Stimulated activated CD8-positive, alpha-beta memory T cell treated with anti-CD3 and anti-CD28 coated beads, Interleukin-7, amount 100 ng/mL, for 4 hours (primary cell): Measurements from ENCODE around the gene HILPDA.
A peak's percentile ranks its signal among the peaks of the same experiment; 100 is the strongest.
"Not testable (repeated sequence)": the region's sequence is repeated elsewhere in the genome, so short reads cannot be mapped to it uniquely, and the experiment has no call there.

Source experiments
- DNase-seq, 2 donors: peaks; one replicate each; pipeline ENCODE4 v3.0.0-alpha.2; 2020; ENCODE audit warnings: low read depth in 2 of 2

Gene HILPDA

DNA sequence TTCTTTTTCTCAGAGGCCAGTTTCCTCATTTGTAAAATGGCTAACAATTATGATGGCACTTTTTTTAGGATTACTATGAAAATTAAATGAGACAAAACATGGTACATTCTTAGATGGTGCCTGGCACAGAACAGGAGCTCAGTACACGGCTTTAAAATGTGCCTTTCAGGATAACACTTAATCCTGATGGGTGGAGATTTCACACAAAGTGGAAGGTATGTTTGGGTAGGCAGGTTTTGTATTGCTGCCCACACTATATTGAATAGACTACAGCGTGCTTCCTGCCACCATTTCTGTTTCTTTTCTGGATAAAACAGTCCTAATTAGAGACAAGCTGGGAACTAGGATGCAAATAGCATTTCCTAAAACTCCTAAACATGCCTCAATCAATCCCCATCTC is 23.9 kb upstream of the HILPDA start:
- DNase-seq, result no peak

DNA sequence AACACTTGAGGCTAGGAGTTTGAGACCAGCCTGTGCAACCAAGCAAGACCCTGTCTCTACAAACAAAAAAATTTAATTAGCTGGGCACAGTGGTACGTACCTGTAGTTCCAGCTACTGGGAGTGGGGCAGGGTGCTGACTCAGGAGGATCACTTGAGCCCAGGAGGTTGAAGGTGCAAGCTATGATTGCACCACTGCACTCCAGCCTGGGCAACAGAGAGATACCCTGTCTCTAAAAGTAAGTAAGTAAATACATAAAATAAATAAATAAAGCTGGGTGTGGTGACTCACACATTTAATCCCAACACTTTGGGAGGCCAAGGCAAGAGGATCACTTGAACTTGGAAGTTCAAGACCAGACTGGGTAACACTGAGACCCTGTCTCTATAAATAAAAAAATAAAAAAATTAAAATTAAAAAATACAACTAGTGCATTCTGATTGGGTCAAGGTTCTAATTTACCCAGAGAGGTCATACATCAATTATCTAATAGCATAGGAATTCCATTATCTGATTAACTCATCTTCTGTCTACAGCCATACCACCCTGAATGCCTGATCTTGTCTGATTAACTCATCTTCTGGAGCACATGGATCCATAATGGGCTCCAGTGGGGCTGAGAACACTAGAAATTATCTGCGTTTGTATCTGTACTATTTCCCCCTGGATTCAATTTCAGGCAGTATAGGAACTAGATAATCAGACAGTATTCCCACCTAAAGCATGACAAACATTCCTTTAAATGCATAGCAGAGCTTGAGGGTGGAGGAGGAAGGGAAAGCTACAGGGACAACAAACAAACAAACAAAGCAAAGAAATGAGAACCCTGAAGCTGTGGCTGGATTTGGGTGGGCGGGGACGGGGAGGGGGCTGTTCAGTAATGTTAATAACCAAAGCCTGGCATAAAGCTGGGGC is 21.0 kb upstream of the HILPDA start:
- no peak for DNase-seq

DNA sequence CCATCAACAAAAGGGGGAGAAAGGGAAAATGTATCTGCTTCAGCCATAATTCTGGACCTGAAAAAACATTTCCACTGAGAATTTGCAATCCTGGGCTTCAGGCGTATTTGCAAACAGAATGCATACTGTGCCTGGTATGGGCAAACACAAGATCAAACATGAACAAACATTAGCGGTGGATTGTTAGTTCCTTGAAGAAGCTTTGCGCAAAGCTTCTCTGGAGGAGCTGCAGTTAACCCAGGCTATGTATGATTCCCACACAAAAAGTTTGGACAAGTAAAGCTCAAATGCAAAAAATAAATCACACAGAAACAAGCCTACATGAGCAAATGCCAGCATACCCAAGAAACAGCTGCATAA is 20.4 kb upstream of the HILPDA start:
- DNase-seq, result no peak

DNA sequence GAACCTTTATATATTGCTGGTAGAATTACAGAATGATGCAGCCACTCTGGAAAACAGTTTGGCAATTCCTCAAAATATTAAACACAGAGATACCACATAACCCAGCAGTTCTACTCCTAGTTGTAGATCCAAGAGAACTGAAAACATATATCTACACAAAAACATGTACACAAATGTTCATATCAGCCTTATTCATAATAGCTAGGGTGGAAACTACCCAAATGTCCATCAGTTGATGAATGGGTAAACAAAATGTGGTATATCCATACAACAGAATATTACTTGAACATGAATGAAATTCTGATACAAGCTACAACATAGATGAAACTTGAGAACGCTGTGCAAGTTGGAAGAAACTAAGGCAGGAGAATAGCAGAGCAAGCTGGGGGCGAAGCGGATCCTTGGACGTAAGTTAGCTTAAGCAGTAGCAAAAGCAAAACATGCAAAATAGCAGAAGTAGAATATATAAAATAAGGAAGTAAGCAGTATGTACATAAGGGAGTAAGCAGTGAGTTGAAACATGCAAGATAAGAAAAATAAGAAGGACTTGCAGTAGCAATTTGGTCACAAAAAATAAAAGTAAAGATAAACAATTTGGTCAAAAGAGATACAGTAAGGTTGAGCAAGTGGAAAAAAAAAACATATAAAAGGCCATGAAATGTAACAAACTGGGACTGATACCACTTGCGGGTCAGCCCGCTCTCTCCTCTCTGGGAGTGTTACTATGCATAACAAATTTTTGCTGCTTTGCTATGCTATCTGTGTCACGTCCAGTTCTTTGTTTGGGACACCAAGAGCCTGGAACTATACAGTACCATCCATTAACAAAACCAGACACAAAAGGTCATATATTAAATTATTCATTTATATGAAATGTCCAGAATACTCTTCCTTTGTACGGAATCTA is 18.0 kb upstream of the HILPDA start:
- DNase-seq, result no peak

DNA sequence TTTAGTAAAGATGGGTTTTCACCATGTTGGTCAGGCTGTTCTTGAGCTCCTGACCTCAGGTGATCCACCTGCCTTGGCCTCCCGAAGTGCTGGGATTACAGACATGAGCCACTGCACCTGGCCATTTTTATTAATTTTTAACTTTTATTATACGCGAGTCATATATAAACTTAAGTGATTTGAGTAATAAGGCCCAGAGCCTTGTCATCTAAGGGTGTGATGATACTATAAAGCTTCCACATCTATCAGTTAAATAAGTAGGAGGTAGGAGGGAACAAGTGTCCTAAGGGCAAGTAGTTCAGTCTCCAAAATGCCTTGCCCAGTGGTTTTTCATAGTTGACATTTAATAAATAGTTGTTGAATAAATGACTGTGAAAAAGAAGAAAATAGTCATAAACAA is 13.3 kb upstream of the HILPDA start:
- DNase-seq, result no peak

DNA sequence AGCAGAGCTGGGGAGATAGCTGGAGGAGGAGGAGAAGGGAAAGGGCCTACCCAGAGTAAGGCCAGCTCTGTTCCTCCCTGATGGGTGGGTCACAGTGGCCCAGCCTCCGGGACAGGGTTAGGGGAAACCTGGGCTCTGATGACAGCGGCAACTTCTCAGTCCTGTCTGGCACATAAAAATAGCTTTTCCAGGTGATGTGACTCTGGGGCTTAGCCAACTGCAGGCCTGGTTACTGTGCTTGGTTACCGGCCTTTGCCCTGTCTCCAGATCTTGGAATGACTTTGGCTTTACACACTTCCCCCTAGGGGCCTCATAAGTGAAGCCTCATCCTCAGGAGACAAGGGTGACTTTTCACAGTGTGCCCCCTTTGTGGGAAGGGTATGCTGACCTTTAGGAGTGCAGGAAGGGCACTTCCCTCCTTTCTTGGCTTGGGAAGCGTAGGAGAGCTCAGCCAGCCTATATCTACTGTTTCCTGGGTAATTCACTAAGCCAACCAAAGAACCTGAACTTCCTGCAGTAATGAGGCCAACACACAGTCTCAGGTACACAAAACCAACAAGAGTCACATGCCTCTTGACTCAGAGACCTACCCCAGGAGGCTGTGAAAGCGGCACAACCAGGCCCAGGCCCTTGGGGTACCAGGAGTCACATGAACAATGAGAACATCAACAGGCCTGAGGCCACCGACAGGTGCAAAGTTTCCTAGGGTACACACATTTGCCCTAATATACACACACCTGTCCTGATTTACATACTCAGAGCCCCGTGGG is 11.7 kb upstream of the HILPDA start:
- no peak for DNase-seq

DNA sequence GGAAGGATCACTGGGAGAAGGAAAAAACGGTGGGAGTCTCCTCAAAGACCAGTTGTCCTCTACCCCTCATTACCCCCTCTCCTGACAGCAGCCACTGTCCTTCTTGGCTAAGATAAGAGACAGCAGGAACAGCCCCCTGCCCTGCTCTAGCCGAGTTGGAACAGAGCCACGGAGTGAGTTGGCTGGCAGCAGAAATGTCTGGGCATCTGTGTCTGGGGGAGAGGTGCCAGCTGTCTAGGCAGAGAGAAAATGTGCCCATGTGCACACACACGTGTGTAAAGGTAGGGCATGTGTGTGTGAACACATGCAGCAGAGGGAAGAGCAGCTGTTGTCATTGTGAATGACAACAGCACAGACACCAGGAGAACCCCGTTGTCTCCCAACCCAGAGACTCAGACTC is 9.4 kb upstream of the HILPDA start:
- no peak for DNase-seq

DNA sequence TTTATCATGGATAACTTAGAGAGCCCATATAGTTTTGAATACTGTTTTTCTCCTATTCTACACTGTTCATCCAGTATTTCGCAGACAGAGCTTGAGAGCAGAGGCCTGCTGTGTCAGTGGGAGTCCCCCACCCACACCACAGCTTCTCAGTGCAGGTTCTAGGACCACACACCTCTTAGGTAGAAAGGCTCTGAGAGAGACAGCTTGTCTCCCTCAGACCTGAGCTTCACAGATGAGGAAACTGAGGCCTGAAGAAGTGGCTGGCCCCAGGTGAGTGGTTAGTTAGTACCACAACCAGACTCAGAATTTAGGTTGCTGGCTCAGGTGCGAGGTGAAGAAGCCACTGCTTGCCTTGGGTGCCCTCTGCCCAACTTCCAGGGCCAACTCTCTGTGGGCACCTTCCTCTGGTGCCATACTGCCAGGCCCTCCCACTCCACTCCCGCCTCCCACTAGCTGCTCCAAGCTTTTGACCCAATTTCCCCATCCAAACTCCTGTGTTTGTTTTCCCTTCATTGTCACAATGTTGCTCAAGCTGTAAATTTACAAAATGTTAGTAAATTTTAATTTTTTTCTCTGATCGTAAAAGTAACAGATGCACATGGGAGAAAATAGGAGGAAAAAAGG is 7.6 kb upstream of the HILPDA start:
- no peak for DNase-seq

DNA sequence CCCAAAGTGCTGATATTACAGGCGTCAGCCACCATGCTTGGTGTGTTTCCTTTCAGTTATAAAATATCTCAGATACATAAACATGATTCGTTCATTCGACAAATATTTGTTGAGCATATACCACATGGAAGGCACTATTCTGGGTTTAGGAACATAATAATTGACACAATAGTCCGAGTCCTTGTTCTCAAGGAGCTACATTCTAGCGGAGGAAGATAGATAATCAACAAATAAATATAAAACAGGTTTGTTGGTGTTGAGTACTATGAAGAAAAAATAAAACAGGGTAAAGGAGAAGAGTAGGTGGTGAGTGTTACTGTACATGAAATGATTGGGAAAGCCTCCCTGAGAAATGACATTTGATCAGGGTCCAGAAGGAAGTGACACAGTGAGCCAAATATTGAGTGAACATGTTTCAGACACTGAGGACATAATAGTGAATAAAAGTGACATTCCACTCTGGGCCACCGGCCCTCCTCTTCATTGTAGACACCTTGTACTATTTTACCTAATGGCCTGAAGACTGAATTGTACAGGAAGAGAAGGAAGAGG is 6.9 kb upstream of the HILPDA start:
- DNase-seq, result no peak

DNA sequence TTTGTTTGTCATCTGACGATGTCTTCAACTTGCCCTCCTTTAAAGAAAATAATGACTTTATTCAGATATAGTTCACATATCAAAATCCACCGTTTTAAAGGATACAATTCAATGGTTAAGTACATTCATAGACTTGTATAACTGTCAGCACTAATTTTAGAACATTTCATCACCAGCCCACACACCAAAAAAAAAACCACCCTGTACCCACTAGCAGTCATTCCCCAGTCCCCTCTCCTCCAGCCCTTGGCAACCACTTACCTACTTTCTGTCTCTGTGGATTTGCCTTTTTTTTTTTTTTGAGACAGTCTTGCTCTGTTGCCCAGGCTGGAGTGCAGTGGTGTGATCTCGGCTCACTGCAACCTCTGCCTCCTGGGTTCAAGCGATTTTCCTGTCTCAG is 5.3 kb upstream of the HILPDA start:
- DNase-seq, result no peak

DNA sequence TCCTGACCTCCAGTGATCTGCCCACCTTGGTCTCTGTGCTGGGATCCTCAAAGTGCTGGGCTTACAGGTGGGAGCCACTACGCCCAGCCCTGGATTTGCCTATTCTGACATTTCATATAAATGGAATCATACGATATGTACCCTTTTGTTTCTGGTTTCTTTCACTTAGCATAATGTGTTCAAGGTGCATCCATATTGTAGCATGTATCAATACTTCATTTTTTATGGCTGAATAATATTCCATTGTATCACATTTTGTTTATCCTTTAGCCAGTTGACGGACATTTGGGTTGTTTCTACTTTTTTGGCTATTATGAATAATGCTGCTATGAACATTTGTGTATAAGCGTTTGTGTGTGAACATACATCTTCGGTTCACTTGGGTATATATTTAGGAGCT is 4.8 kb upstream of the HILPDA start:
- no peak for DNase-seq

DNA sequence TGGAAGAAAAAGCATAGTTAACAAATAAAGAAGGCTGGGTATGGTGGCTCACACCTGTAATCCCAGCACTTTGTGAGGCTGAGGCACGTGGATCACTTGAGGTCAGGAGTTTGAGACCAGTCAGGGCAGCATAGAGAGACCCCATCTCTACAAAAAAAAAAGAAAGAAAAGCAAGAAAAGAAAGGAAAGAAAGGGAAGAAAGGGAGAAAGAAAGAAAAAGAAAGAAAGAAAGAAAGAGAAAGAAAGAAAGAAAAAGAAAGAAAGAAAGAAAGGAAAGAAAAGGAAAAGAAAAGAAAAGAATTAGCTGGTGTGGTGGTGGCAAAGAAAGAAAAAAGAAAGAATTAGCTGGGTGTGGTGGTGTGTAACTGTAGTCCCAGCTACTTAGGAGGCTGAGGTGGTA is 3.1 kb upstream of the HILPDA start:
- no peak for DNase-seq

DNA sequence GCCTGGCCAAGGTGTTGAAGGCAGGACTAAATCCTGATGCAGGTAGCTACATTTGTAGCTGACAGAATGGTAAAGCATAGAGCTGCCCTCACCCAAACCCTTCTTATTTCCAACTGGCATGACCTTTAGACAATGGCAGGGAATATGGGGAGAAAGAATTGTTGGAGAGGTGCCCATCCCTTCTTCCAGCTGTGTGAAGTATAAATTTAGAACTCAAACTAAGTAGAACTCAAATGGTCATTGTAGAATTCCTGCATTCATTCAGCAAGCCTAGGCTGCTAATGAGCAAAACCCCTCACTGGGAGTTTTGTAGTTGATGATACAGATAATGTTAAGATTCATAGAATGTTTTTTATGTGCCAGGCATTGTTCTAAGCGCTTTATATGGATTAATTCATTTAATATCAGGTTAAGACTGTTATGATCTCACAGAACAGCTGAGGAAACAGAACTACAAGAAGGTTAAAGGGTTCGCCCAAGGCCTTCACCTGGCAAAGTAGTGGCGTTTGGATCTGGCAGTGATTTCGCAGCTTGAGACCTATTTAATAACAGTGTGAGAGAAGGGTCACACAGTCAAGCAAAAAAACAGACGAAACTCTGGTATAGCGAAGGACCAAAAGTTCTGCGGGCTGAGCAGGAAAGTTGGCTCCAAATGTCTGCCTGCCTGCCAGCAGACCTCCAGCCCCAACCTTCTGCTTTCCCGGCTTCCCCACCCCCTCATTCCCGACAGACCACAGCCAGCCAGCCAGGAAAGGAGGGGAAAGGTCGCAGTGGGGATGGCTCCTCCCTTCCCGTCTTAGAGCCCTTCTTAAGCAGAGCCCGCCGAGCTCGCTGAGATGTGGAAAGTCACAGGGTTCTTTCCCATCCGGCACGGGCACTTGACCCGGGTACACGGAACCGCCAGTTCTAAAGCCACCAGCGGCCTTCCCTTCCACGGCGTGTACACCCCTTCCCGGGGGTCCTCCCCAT is 1.6 kb upstream of the HILPDA start:
- no peak for DNase-seq

DNA sequence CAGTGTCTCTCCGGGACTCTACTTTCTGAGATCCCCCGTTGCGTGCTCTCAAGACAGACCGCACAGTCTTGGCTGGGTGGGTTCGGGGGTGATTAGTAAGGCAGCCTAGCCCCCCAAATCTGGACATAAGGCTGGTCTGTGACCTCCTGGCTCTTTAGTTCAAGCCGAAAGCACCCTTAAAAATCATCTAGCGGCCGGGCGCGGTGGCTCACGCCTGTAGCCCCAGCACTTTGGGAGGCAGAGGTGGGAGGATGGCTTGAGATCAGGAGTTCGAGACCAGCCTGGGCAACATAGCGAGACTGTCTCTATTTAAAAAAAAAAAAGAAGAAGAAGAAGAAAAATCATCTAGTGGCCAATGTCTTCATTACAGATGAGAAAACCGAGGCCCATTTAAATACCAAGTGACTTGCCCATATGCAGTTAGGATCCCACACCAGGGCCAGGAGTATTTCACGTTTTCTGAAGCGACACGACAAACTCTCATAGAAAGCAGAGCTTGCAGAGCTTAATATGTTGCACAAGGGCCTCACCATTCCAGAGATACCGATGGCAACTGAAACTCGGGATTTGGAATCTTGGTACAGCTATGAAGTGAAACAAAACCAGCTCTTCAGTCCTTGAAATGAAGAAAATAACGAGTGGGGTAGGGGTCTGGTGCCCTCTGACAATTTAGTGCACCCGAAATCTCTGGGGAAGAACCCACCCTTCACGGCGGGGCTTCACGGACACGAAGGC is 703 bp upstream of the HILPDA start:
- DNase-seq, result no peak

DNA sequence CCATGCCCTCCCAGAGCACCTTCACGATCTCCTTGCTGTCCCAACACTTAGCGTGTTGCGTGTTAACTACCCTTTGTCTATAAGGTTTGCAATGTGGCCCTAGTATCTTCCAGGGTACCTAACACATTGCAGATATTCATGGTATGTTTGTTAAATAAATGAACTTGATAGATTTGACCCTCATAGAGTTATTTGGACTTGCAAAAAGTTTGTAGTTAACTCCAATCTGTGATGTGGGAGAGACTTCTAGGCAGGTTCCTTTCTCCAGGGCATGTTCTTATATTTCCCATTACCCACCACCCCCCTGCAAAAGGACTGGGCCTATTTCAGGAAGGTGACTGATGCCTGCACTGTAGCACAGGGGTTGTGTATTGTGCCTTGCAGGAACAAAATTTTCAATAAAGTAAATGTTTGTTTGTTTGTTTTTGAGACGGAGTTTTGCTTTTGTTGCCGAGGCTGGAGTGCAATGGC is 612 bp downstream of the HILPDA start:
- no peak for DNase-seq

DNA sequence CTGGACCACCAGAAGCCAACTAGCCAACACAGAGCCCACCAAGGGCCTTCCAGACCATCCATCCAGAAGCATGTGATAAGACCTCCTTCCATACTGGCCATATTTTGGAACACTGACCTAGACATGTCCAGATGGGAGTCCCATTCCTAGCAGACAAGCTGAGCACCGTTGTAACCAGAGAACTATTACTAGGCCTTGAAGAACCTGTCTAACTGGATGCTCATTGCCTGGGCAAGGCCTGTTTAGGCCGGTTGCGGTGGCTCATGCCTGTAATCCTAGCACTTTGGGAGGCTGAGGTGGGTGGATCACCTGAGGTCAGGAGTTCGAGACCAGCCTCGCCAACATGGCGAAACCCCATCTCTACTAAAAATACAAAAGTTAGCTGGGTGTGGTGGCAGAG is 1.7 kb downstream of the HILPDA start:
- DNase-seq, result not testable (repeated sequence)

DNA sequence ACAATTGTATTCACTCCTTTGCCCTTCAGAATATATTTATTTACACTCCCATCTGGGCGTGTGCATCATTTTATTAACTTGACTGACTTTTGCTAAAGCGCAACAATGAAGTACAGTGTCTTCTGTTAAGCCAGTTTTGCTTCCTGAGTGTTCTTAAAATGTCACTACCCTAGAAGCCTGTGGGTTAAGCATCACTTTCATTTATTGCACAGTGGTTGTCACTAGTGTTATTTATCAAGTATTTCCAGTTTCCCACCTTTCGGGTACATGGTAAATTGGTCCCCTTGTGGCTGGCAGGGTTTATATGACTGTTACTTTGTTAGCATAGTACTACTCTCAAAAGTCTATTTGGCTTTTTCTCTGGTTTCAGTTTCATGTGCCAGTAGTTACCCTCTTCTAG is 3.3 kb downstream of the HILPDA start:
- no peak for DNase-seq

DNA sequence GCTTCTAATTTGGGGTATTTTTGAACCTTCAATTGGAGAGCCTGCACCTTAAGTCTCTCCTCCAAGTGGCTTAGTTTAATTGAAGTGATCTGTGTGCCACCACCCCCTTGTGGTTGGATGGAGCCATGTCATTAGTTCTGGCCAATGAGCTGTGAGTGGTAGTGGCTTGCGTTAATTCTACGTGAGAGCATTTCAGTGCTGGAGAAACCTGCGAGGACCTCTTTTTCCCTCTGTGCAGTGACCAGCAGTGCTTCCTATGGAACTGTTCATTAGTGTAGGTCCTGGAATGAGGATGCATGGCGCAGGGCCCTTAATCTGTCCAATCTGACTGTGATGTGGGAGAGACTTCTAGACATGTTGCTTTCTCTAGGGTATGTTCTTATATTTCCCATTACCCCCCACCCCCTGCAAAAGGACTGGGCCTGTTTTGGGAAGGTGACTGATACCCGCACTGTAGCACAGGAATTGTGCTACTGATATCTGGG is 3.8 kb downstream of the HILPDA start:
- DNase-seq, result peak; percentile 47 to 52

DNA sequence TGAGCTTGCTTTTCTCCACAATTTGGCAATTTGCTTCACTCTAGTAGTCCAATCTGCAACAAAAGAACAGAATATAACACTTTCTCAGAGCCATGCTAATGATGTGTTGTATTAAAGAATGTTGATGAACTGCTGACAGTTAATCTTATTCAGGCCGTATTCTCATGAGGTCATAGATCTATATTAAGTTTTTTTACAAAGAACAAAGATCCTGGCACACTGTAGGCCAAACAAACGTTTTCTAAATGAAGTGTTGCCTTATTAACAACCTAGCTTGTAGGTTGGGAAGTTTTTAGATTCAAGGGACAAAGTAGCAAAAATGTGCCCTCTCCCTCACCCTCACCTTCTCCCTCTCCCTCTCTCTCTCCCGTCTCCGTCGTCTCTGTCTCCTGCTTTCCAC is 6.8 kb downstream of the HILPDA start:
- no peak for DNase-seq
